Inflammatory macrophage treated with lipopolysaccharide for 4 hours (primary cell): ENCODE measurements around the gene ELFN1.

Experiments used
- DNase-seq: peaks from one replicate; pipeline ENCODE4 v3.0.0-alpha.2; 2020

ELFN1 gene

GRCh38 chr7:1664711-1665548, 5.1 kb upstream of the ELFN1 start:
- peak; percentile 14 for DNase-seq

DNA sequence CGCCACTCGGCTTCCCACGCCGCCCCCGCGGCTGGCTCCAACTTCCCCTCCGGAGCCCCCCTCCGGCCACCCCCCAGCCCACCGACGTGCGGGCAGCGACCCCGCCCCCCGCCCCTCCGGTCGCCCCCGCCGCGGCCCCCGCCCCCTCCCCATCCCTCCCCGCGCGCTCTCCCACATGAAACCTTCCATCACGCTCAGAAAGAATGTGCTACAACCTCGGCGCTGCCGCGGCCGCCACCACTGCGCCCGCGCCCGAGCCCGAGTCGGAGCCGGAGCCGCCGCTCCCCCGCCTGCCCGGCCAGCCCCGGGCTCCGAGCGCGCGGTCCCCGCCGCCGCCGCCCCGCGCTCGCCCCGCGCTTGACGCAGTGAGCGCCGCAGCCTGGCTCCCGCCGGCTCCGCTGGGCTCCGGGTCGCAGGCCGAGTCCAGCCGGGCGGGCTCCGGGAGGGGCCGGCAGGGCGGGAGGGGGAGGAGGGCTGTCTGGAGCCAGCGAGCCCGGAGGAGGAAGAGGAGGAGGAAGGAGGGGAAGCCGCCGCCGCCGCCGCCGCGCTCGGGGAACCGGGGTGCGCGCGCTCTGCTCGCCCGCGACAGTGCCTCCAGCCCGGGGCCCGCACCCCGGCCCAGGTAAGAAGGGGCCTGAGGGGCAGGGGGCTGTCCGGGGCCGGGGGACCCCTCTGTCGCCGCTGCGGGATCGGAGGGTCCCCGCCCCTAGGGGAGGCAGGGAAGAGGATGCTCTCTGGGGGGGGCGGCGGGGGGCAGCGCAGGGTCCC, 4.3 kb upstream of the ELFN1 start:
- DNase-seq = peak; percentile 1

GRCh38 chr7:1666317-1666822, 3.7 kb upstream of the ELFN1 start:
- no peak for DNase-seq

- DNase-seq = peak; percentile 8
These were observed 3.1 kb upstream of the ELFN1 start for GRCh38 chr7:1666823-1667565.

DNA sequence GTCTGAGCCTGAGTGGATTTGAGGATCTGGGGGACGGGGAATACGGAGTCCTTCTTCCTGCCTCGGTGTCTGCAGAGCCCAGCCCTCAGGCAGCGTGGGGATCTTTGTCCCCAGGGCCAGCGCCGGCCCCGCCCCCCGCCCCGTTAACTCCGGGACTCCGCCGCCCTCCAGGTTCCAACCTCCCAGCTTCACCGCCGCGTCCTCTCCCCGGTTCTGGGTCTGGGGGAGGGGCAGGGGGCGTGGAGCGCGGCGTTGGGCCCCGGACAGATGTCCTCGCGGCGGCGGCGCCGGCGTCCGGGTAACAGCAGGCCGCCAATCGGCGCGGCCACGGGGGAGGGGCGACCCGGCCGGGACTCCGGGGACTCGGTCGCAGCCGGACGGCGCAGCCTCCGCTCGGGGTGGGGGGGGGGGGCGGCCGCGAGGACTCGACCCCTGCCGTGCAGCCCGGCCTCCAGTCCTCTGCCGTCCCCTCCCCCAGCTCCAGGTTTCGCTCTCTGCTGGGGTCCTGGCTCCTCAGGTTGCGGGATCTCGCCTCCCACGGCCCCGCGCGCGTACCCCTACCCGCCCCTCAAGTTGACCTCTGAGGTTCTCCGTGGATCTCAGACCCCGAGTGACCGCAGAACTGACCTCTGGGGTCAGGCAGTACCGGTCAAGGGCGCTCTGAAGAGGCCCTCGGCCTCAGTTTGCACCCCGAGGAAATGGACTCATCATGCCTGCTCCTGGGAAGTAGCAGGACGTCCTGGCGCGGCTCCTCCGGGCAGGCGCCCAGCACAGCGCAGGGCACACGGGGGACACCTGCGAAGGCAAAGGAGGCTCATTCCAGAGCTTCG, 2.3 kb upstream of the ELFN1 start:
- no peak for DNase-seq

GRCh38 chr7:1668396-1669063, 1.5 kb upstream of the ELFN1 start:
- no peak for DNase-seq

DNA sequence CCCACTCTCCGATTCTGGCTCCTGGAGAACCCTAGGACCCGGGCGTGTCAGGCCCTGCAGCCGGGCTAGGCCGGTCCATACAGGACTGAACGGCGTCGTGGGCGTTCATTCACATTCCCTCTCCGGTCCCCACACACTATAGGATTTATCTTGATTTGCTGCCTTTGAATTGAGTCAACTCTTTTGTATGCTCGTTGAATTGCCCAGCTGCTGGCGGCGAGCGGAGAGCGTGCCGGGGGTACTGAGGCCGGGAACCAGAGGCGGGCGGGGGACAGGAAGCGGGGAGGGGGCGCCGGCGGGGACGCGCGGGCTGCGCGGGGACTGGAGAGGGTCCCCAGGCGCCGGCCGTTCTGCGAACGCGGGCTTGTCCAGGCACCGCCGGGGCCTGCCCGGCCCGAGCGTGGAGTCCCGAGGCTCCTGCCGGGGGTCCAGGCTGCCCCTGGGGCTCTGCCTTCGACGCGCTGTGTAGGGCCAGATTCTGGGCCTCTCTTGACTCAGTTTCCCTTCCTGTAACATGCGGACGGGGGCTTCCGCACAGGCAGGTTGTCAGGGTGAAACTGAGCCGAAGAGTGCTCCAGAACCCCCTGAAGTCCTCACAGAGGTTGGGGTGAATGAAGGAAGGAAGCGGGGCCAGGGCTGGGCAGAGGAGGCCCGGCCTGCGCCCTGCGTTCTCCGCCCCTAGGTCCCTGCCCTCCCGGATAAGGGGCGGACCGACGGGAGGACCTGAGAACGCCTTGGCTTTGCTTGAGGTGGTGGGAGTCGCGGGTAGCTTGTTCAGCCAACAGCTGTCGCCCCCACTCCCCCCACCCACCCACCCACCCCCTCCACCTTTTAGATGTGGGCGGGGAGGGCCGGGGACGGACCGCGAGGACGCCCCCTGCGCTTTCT, 769 bp upstream of the ELFN1 start:
- no peak for DNase-seq

- no peak for DNase-seq
These were observed 967 bp downstream of the ELFN1 start for GRCh38 chr7:1670894-1671593.

DNA sequence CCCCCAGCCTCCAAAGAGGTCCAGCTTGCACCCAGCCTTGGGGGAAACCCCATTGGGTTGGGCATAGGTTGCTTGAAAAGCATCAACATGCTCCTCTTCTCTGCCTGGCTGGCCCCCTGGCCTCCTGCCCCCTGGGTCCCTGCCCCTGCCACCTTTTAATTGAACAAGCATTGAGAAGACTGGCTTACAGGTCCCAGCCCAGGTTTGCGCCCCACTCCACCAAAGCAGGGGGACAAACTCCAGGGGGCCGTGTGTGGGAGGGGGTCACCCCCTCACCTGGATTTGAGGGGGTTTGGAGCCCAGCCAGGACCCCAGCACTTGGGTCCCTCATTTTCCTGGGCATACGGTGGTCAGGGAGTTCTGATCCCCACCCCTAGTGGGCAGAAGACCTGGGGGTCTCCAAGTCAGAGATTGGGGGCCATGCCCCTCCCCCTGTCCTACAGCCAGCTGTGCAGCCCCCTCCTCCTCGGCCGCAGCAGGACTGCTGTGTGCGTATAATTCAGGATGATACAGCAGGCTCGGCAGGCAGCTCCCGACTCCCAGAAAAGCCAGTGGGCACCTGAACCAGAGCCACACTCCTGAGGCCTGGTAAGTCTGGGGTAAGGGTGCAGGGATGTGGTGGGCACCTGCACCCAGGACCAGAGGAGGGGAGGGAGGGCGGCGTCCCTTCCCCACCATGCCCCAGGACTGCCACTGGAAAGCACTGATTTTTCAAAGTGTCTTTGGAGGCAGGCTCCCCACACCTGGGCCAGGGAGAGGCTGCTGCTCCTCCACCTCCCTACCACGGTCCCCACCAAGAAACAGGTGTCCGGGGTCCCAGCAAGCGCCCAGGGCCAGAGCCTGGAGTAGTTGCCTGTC, 1.7 kb downstream of the ELFN1 start:
- DNase-seq = no peak

GRCh38 chr7:1672851-1673486, 2.9 kb downstream of the ELFN1 start:
- no peak for DNase-seq

DNA sequence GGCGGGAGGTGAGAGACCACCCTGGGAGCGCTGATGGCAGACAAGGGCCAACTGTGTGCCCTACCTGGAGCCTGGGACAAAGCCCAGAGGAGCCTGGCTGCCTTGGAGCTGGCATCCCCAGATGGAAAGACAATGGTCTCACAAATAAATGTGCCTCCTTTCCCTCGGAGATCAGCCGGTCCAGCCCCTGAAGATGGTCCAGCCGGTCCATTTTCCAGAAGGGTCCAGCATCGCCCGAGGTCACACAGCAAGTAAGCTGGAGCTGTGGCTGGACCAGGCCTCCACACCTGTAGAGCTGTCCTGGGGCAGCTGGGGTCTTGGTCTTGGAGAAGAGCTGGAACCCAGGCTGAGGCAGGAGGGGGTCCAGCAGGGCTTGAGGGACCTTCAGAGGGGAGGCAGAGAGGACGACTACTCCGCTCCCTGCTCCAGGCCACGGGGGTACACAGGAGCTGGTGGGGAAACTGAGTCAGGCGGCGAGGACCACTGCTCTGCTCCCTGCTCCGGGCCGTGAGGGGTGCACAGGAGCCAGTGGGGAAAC, 3.6 kb downstream of the ELFN1 start:
- DNase-seq = no peak

DNA sequence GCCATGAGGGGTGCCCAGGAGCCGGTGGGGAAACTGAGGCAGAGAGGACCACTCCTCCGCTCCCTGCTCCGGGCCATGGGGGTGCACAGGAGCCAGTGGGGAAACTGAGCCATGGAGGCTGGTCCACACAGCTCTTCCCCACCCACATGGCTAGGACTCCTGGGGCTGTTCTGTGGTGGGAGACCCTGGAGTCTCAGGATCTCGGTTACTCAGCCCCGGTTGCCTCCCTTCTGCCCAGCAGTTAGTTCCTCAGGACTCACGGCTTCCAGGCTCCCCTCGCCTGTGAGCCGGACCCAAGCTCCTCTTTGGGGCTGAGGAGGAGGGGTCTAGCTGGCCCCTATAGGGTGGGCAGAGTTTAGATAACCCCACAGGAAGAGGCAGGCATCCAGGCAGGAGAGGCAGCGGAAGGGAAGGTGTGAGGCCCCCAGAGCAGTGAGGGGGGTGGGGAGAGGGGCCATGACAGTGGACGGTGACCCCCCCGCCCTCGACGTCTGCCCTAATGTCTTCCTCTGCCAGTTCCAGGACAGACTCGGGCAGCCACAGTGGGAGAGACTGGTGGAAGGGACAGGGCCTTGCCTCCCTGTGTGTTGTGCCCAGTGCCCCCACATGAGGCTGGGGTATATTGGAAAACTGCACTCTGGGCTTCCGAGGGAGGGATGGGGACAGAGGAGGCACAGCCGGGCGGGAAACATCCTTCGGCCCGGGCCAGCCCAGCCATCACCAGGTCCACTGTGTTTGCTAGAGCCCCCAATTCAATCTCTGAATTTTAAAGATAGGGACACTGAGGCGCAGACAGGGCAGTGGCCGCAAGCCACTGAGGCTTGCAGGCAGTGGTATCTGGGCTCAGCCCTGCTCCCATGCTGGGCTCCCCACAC, 4.3 kb downstream of the ELFN1 start:
- DNase-seq = no peak

DNA sequence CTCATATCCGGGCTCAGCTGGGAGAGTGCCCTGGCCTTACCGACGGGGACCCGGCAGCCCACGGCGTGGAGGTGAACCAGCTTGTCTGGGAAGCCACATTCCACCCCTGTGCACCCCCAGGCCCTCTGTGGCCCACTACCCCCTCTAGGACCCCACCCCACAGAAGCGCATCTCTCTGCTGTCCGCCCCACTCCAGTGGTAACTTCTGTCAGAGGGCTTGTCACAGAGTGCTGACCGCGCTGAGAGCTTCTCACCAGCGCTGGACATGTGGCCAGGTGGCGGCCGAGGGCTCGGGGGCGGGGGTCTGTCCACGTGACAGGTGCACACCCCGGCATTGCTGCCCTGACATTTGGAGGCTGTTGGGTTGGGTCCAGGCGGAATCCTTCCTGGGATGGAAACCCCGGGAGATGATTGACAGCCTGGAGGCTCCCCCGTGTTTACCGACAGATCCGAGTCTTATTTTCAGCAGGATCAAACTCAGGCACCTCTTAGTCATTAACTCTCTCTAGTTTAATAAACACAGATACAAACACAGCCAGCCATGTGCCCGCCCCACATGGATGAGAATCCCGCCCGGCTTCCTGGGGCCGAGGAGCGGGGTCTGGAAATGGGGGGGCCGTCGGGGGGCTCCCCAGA, 5.1 kb downstream of the ELFN1 start:
- DNase-seq = no peak

- DNase-seq = no peak
These were observed 5.8 kb downstream of the ELFN1 start for GRCh38 chr7:1675673-1676549.

DNA sequence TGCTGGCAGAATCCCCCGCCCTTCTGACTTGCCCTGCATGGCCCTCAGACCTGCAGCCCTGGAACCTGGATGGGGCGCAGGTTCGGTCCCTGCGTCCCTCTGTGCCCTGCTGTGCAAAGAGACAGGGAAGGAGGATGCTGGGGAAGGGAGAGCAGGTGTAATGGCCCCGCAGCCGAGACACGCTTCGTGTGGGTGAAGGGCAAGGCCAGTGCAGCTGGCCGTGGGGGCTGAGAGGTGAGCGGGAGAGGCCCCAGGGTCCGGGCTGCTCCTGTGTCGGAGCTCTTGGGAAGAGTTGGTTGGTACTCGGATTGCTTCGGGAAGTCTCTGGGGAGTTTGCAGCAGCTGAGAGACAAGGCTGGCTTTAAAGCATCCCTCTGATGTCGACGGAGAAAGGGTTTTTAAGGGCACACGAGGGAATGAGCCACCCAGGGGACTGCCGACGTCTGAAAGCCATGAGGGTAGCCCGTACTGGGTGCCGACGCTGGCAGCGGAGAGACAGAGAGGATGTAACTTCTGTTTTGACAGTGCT, 6.5 kb downstream of the ELFN1 start:
- DNase-seq = no peak
